ENCODE results near the gene GPER1. TPM values are rescaled to one million over a fixed set of nuclear protein-coding genes. Genes with fewer than 3 reads are reported as not detected.
"Not testable (repeated sequence)": the region's sequence is repeated elsewhere in the genome, so short reads cannot be mapped to it uniquely, and the experiment has no call there.

The GPER1 gene
- total RNA-seq, 2 experiments from 2014 or later, result not detected

DNA sequence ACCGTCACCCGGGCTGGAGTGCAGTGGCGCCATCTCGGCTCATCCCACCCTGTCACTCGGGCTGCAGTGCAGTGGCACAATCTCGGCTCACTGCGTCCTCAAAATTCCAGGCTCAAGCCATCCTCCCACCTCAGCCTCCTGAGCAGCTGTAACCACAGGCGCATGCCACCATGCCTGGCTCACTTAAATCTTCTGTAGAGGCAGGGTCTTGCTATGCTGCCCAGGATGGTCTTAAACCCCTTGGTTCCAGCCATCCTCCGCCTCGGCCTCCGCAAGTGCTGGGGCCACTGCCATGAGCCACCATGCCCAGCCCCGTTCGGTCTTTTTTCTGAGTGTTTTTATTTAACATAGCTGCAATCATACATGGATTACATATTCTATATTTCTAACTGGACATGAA, 41.5 kb downstream of the GPER1 start:
- DNase-seq, result no peak
- ChIA-PET POLR2A (no interaction called here), CTCF (interaction anchor here (0.8 kb wide), 1 partner anchor 345 kb away, joined by 4 read pairs; no protein-coding TSS in a partner anchor)
- H3K36me3 Mint-ChIP-seq (ENCODE audit: low read depth), result peaks cover 18% of the 10 kb centered on the region
- no peaks in the 10 kb centered on the region for H3K4me1 Mint-ChIP-seq
- H3K27me3 Mint-ChIP-seq, result no peaks in the 10 kb centered on the region
- H3K4me3 Mint-ChIP-seq, result no peak overlapping the region
- no peak for ATAC-seq
- no peak overlapping the region for H3K27ac Mint-ChIP-seq
- H3K9me3 Mint-ChIP-seq (ENCODE audit: low read depth), result peaks cover 3% of the 10 kb centered on the region
- intact Hi-C loops (cut with DNase I, micrococcal nuclease), result no loop called here

DNA sequence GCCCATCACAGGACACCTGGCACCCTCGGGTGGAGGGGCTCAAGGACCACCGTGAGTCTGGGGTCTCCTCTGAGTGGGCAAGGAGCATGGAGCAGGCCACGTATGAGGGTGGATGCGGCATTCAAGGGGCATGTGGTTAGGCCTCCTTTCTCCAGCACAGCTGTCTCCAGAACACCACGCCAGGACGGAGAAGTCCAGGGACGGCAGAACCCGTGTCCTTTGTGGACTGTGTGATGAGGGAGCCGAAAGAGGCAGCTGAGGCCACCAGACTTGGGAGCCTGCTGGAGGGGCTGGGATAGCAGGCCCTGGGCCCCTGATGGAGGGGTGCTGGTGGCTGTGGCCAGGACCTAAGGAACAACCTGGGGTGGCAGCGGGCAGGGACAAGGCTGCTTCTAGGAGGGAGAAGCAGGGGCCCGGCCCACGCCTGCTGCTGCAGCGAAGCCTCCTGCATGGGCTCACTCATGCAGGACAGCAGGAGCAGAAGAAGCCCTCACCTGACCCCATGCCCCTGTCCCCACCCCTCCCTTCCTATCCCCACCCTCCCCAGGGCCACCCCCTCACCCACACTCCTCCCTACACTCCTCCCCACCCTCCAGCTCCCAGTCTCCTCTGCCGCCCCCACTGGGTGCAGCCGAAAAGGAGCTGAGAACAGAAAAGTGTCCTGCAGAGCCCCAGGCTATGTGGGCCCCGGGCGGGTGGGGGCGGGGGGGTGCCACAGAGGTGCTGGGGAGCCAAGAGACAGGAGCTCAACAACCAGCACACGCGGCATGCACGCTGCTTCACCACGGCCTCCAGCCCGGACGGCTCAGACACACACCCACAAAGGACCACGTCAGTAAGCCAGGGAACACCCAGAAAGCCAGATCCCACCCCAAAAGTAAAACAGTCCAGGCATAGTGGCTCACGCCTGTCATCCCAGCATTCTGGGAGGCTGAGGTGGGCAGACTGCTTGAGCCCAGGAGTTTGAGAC, 42.4 kb downstream of the GPER1 start:
- Mint-ChIP-seq H3K4me1 (no peaks in the 10 kb centered on the region), H3K4me3 (no peak overlapping the region), H3K9me3 (ENCODE audit: low read depth) (peaks cover 3% of the 10 kb centered on the region), H3K27me3 (no peaks in the 10 kb centered on the region), H3K36me3 (ENCODE audit: low read depth) (peaks cover 15% of the 10 kb centered on the region), H3K27ac (no peak overlapping the region)
- ChIA-PET POLR2A (interaction anchor here (0.5 kb wide), 1 partner anchor 90 kb away, joined by 4 read pairs; no protein-coding TSS in a partner anchor), CTCF (no interaction called here)
- ATAC-seq, result no peak
- intact Hi-C loops (cut with DNase I, micrococcal nuclease), result no loop called here
- DNase-seq, result no peak

DNA sequence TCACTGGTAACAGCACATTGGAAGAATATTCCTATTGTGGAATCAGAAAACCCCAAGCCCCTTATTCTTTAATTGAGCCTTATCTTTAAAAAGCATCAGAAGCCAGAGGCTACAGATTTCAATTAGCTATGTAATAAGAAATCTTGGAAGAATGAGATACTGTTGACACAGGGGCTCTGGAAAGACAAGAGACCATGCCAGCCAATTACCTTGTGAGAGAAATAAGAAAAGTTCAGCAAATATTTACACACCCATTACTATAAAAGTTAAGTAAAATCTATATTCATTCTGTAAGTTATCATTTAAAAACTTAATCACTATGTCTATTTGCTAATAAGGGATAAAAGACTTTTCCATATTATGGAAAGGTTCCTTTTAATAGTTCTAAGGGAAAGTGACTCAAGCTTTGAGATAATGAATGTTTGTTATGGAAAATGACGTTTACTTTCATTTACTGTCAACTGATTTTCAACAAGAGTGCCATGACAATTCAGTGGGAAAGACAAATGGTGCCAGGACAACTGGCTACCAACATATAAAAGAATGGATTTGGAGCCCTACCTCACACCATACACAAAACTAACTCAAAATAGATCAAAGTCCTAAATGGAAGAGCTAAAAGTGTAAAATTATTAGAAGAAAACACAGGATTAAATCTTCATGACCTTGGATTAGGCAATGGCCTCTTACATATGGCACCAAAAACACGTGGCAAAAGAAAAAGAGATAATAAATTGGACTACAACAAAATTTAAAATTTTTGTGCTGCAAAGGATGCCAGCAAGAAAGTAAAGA, 43.8 kb downstream of the GPER1 start:
- Mint-ChIP-seq H3K4me1 (peaks cover 1% of the 10 kb centered on the region), H3K36me3 (ENCODE audit: low read depth) (peaks cover 12% of the 10 kb centered on the region), H3K9me3 (ENCODE audit: low read depth) (peaks cover 3% of the 10 kb centered on the region), H3K4me3 (no peak overlapping the region), H3K27ac (no peak overlapping the region), H3K27me3 (no peaks in the 10 kb centered on the region)
- DNase-seq (no peak), ATAC-seq (no peak)
- ChIA-PET POLR2A (no interaction called here), CTCF (no interaction called here)
- intact Hi-C loops (cut with DNase I, micrococcal nuclease), result no loop called here

DNA sequence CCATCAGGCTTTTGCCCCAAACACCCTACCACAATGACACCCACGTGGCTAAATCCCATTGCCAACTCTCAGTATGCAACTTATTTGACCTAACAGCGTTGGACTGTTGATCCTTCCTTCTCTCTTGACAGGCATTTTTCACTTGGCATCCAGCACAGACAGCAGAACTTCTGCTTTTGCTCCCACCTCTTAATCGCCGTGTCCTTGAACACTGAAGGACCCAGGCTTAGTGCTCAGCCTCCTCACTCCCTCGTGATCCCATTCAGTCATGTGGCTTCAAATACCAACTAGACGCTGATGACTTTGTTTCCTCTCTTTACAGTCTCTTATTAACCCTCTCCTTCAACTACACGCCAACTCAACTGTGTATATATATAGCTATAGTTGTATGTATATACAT, 47.0 kb downstream of the GPER1 start:
- Mint-ChIP-seq H3K27ac (no peak overlapping the region), H3K4me3 (no peak overlapping the region), H3K36me3 (ENCODE audit: low read depth) (peaks cover 12% of the 10 kb centered on the region), H3K27me3 (no peaks in the 10 kb centered on the region), H3K4me1 (peaks cover 11% of the 10 kb centered on the region), H3K9me3 (ENCODE audit: low read depth) (peaks cover 3% of the 10 kb centered on the region)
- ChIA-PET CTCF (interaction anchor here (0.5 kb wide), 1 partner anchor 39 kb away, joined by 3 read pairs; no protein-coding TSS in a partner anchor), POLR2A (interaction anchor here (0.6 kb wide), 1 partner anchor 210 kb away, joined by 4 read pairs; no protein-coding TSS in a partner anchor)
- DNase-seq (no peak), ATAC-seq (no peak)
- intact Hi-C loops (cut with DNase I, micrococcal nuclease), result loop anchor here in 1 of 2 experiments (5.0 kb wide), 1 partner anchor 93 kb away; the partner anchor contains the start of gene GPR146

GRCh38 chr7:1136841-1137516, 49.1 kb downstream of the GPER1 start:
- peak overlapping the region; percentile 69 for H3K27ac Mint-ChIP-seq
- H3K9me3 Mint-ChIP-seq (ENCODE audit: low read depth), result no peaks in the 10 kb centered on the region
- ATAC-seq (no peak), DNase-seq (peak; percentile 27)
- H3K4me1 Mint-ChIP-seq, result peaks cover 21% of the 10 kb centered on the region
- peak overlapping the region; percentile 75 for H3K4me3 Mint-ChIP-seq
- CTCF ChIA-PET, result interaction anchor here (0.6 to 1.8 kb wide), 6 partner anchors 15 to 144 kb away, joined by 3 to 8 read pairs (median 5); no protein-coding TSS in a partner anchor
- H3K36me3 Mint-ChIP-seq (ENCODE audit: low read depth), result peaks cover 8% of the 10 kb centered on the region
- intact Hi-C loops (cut with DNase I, micrococcal nuclease), result loop anchor here in 1 of 2 experiments (5.0 kb wide), 1 partner anchor 95 kb away; the partner anchor contains the start of gene GPR146
- H3K27me3 Mint-ChIP-seq, result no peaks in the 10 kb centered on the region
- POLR2A ChIA-PET, result interaction anchor here (1.5 kb wide), 1 partner anchor 17 kb away, joined by 3 read pairs; no protein-coding TSS in a partner anchor

GRCh38 chr7:1137517-1138167, 49.7 kb downstream of the GPER1 start:
- ChIA-PET POLR2A (interaction anchor here (1.4 to 1.7 kb wide), 3 partner anchors 18 to 162 kb away, joined by 3 to 7 read pairs (median 6); partner anchors contain the start of gene COX19), CTCF (interaction anchor here (0.6 to 1.8 kb wide), 13 partner anchors 15 to 145 kb away, joined by 3 to 8 read pairs (median 6); no protein-coding TSS in a partner anchor)
- Mint-ChIP-seq H3K4me1 (peaks cover 21% of the 10 kb centered on the region), H3K27ac (peak overlapping the region; percentile 69), H3K36me3 (ENCODE audit: low read depth) (peaks cover 4% of the 10 kb centered on the region), H3K4me3 (peak overlapping the region; percentile 75), H3K27me3 (no peaks in the 10 kb centered on the region), H3K9me3 (ENCODE audit: low read depth) (no peaks in the 10 kb centered on the region)
- DNase-seq (no peak), ATAC-seq (peak; percentile 54)
- intact Hi-C loops (cut with DNase I, micrococcal nuclease), result loop anchor here (1.0 to 5.0 kb wide), 9 partner anchors 23 to 322 kb away; partner anchors contain the start of genes ZFAND2A (in 2 of the 2), COX19 (in 1 of the 2), GET4 (in 1 of the 2) and GPR146 (in 1 of the 2)

DNA sequence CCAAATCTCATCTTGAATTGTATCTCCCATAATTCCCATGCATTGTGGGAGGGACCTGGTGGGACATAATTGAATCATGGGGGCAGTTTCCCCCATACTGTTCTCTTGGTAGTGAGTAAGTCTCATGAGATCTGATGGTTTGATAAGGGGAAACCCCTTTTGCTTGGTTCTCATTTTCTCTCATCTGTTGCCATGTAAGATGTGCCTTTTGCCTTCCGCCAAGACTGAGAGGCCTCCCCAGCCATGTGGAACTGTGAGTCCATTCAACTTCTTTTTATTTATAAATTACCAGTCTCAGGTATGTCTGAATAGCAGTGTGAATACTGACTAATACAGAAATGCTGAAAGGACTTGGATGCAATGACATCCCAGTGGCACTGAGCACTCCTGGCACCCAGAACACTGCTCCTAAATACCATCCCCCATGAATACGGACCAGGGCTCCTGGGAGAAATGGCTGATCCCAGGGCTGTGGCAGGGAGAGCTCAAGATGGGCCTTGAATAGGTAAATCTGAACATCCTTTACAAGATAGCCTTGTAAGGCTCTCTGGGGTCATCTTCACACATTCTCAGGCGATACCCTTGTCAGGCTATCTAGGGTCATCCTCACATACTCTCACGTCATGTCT, 52.7 kb downstream of the GPER1 start:
- ATAC-seq (no peak), DNase-seq (peak; percentile 32)
- ChIA-PET CTCF (no interaction called here), POLR2A (no interaction called here)
- Mint-ChIP-seq H3K9me3 (ENCODE audit: low read depth) (no peaks in the 10 kb centered on the region), H3K4me3 (no peak overlapping the region), H3K27me3 (no peaks in the 10 kb centered on the region), H3K4me1 (peaks cover 21% of the 10 kb centered on the region), H3K27ac (no peak overlapping the region), H3K36me3 (ENCODE audit: low read depth) (no peaks in the 10 kb centered on the region)
- intact Hi-C loops (cut with DNase I, micrococcal nuclease), result no loop called here

DNA sequence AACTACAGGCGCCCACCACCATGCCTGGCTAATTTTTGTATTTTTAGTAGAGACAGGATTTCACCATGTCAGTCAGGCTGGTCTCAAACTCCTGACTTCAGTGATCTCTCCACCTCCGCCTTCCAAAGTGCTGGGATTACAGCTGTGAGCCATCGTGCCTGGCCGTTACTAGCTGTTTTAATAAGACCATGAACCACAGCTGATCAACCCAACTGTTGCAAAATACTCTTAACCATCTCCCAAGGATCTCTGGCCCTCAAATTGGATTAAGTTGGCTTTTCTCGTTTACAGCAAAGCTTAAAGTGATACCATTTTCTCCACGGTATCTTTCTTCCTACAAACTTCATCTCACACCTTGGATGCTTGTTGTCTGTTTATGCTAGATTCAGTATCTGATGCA, 53.7 kb downstream of the GPER1 start:
- no peak overlapping the region for H3K4me3 Mint-ChIP-seq
- ChIA-PET POLR2A (no interaction called here), CTCF (interaction anchor here (1.6 kb wide), 1 partner anchor 29 kb away, joined by 3 read pairs; no protein-coding TSS in a partner anchor)
- intact Hi-C loops (cut with DNase I, micrococcal nuclease), result no loop called here
- no peaks in the 10 kb centered on the region for H3K27me3 Mint-ChIP-seq
- H3K27ac Mint-ChIP-seq, result no peak overlapping the region
- no peaks in the 10 kb centered on the region for H3K36me3 Mint-ChIP-seq (ENCODE audit: low read depth)
- DNase-seq (no peak), ATAC-seq (no peak)
- H3K9me3 Mint-ChIP-seq (ENCODE audit: low read depth), result no peaks in the 10 kb centered on the region
- H3K4me1 Mint-ChIP-seq, result peaks cover 20% of the 10 kb centered on the region

- no peak for DNase-seq
- Mint-ChIP-seq H3K27me3 (no peaks in the 10 kb centered on the region), H3K9me3 (ENCODE audit: low read depth) (no peaks in the 10 kb centered on the region), H3K4me3 (no peak overlapping the region), H3K27ac (no peak overlapping the region), H3K4me1 (peaks cover 15% of the 10 kb centered on the region), H3K36me3 (ENCODE audit: low read depth) (no peaks in the 10 kb centered on the region)
- ATAC-seq, result no peak
- CTCF ChIA-PET, result interaction anchor here (0.8 to 1.6 kb wide), 2 partner anchors 28 to 123 kb away, joined by 3 read pairs; no protein-coding TSS in a partner anchor
- intact Hi-C loops (cut with DNase I, micrococcal nuclease), result no loop called here
- POLR2A ChIA-PET, result no interaction called here
Observed at GRCh38 chr7:1142051-1142635, 54.2 kb downstream of the GPER1 start.

GRCh38 chr7:1143031-1143430, 55.1 kb downstream of the GPER1 start:
- peaks cover 13% of the 10 kb centered on the region for H3K4me1 Mint-ChIP-seq
- H3K27ac Mint-ChIP-seq; H3K27me3 Mint-ChIP-seq; POLR2A ChIA-PET; H3K4me3 Mint-ChIP-seq; H3K36me3 Mint-ChIP-seq (ENCODE audit: low read depth); ATAC-seq; H3K9me3 Mint-ChIP-seq (ENCODE audit: low read depth); intact Hi-C loops (cut with DNase I, micrococcal nuclease); DNase-seq: not testable (repeated sequence)
- CTCF ChIA-PET, result interaction anchor here (1.6 kb wide), 1 partner anchor 28 kb away, joined by 3 read pairs; no protein-coding TSS in a partner anchor
